SU-DHL-6 (cell line): ENCODE results near the gene GRIA3.

Experiments used
- H2AFZ ChIP-seq: fragments of 200-600 bp; sonication (generic); 2 replicates; pipeline ENCODE4 v1.6.1; 2014; ENCODE audit warnings: low read depth, mild to moderate bottlenecking, moderate library complexity, mixed read lengths, antibody characterized with exemption, low read length; ENCODE audit not compliant: severe bottlenecking
- H3F3A ChIP-seq: fragments of 200-600 bp; shearing (Covaris generic); 2 replicates; pipeline ENCODE4 v1.6.0; 2016; ENCODE audit warnings: antibody characterized with exemption, mild to moderate bottlenecking; ENCODE audit not compliant: insufficient read depth
- H3K27ac ChIP-seq: fragments of 200-600 bp; sonication (generic); 2 replicates; pipeline ENCODE4 v1.5.1; 2016; ENCODE audit warnings: low read depth, mild to moderate bottlenecking, low read length, moderate library complexity, mixed read lengths
- H3K27me3 ChIP-seq: fragments of 200-600 bp; sonication (generic), shearing (Covaris generic); 2 replicates; pipeline ENCODE4 v1.6.0; 2014; ENCODE audit warnings: mild to moderate bottlenecking, low read length
- H3K36me3 ChIP-seq: fragments of 200-600 bp; sonication (generic); 2 replicates; pipeline ENCODE4 v1.6.1; 2014; ENCODE audit warnings: mild to moderate bottlenecking, low read length, mixed read lengths
- H3K4me2 ChIP-seq: fragments of 300-600, 200-600 bp; shearing (Covaris generic), sonication (generic); 2 replicates; pipeline ENCODE4 v1.6.0; 2014; ENCODE audit warnings: low read length, low read depth, mild to moderate bottlenecking; ENCODE audit not compliant: poor library complexity, severe bottlenecking
- H3K4me3 ChIP-seq: fragments of 200-600 bp; sonication (generic); 2 replicates; pipeline ENCODE4 v1.5.1; 2014; ENCODE audit warnings: antibody characterized with exemption, low read length, mild to moderate bottlenecking, mixed read lengths; ENCODE audit not compliant: insufficient read depth, poor library complexity, severe bottlenecking
- H3K79me2 ChIP-seq: fragments of 200-600 bp; sonication (generic); 2 replicates; pipeline ENCODE4 v1.6.1; 2014; ENCODE audit warnings: mild to moderate bottlenecking, low read length, moderate library complexity; ENCODE audit not compliant: insufficient read depth
- H3K9ac ChIP-seq: fragments of 200-600 bp; sonication (generic); 2 replicates; pipeline ENCODE4 v1.7.0; 2014; ENCODE audit warnings: mild to moderate bottlenecking, low read length
- H3K9me2 ChIP-seq: fragments of 200-600 bp; sonication (generic); replicated peaks from 2 replicates; pipeline ENCODE4 v1.6.1; 2014; ENCODE audit warnings: low read length; ENCODE audit not compliant: insufficient read depth
- H3K9me3 ChIP-seq: fragments of 200-600 bp; sonication (generic); 2 replicates; pipeline ENCODE4 v1.6.1; 2014; ENCODE audit warnings: low read length, mixed read lengths; ENCODE audit not compliant: insufficient read depth
- H4K20me1 ChIP-seq: fragments of 200-600 bp; sonication (generic); 2 replicates; pipeline ENCODE4 v1.6.1; 2014; ENCODE audit warnings: low read depth, mild to moderate bottlenecking, antibody characterized with exemption, low read length, moderate library complexity, mixed read lengths
- CTCF ChIP-seq: fragments of 200-600 bp; sonication (generic); IDR thresholded peaks from one replicate; pipeline ENCODE4 v1.5.1; 2017; ENCODE audit warnings: antibody characterized with exemption, mild to moderate bottlenecking, low read length, moderate library complexity; ENCODE audit not compliant: insufficient read depth, poor library complexity, severe bottlenecking
- EZH2phosphoT487 ChIP-seq: fragments of 200-600 bp; sonication (generic), shearing (Covaris generic); conservative IDR thresholded peaks from 2 replicates; pipeline ENCODE4 v1.6.1; 2018; ENCODE audit warnings: mild to moderate bottlenecking, antibody characterized with exemption, low read length, moderate library complexity, mixed read lengths

Gene GRIA3

GRCh38 chrX:123348468-123348867 is 164.4 kb downstream of the GRIA3 start:
- no peaks in the 10 kb centered on the region for H3K79me2 ChIP-seq
- no peak overlapping the region for H3K4me2 ChIP-seq
- TF ChIP-seq CTCF (no peak), EZH2phosphoT487 (no peak)
- no peak overlapping the region for H3K9ac ChIP-seq
- no peaks in the 10 kb centered on the region for H4K20me1 ChIP-seq
- H3F3A ChIP-seq, result no peaks in the 10 kb centered on the region
- H3K9me3 ChIP-seq, result no peaks in the 10 kb centered on the region
- H3K4me3 ChIP-seq, result no peak overlapping the region
- H3K9me2 ChIP-seq, result no peaks in the 10 kb centered on the region
- H3K27ac ChIP-seq, result no peak overlapping the region
- no peaks in the 10 kb centered on the region for H3K27me3 ChIP-seq
- H3K36me3 ChIP-seq, result no peaks in the 10 kb centered on the region
- no peak overlapping the region for H2AFZ ChIP-seq

DNA sequence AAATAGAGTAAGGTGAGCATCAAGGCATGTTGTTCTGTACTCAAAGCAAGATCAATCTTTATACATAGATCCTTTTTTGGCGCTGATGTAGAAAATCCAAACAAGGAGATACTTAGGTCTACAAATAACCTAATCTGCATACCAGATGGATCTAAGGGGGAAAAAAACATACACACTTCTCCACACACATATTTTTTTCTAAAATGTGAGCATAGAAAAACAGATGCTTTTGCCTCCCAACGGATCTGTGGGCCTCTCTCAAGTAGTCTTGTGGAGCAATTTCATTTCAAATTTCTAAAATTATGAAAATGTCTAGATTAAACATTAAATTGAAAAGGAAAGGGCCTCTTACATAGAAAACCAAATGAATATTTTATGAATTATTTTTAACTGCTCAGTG is 166.1 kb downstream of the GRIA3 start:
- Histone ChIP-seq H3K9me3 (no peaks in the 10 kb centered on the region), H3K9me2 (no peaks in the 10 kb centered on the region), H3F3A (no peaks in the 10 kb centered on the region), H3K79me2 (no peaks in the 10 kb centered on the region), H4K20me1 (no peaks in the 10 kb centered on the region), H2AFZ (no peak overlapping the region), H3K9ac (no peak overlapping the region), H3K36me3 (no peaks in the 10 kb centered on the region), H3K4me2 (no peak overlapping the region), H3K27ac (no peak overlapping the region), H3K4me3 (no peak overlapping the region), H3K27me3 (no peaks in the 10 kb centered on the region)
- TF ChIP-seq EZH2phosphoT487 (no peak), CTCF (no peak)

DNA sequence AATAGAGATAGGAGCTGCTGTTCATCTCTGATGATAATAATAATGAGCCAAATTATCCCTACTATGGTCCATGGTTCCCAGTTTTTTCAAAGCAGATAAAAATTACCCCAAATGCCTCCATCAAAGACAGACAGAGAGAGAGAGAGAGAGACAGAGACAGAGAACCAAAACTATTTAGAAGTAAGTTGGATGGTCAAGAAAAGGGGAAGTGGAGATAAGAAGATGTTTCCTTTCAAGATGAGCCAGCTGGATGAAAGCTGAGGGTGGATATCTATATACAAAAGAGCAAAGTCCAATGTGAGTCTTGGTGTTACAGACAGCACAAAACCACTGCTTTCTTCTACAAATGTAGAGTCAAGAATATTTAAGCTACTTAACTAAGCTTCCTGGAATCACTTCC is 173.9 kb downstream of the GRIA3 start:
- H3K4me2 ChIP-seq, result no peak overlapping the region
- no peak overlapping the region for H3K4me3 ChIP-seq
- no peak overlapping the region for H2AFZ ChIP-seq
- H4K20me1 ChIP-seq, result no peaks in the 10 kb centered on the region
- H3K79me2 ChIP-seq, result no peaks in the 10 kb centered on the region
- no peak overlapping the region for H3K9ac ChIP-seq
- no peak for TF ChIP-seq EZH2phosphoT487
- TF ChIP-seq CTCF, result no peak
- no peaks in the 10 kb centered on the region for H3K27me3 ChIP-seq
- H3K9me2 ChIP-seq, result no peaks in the 10 kb centered on the region
- no peak overlapping the region for H3K27ac ChIP-seq
- H3K9me3 ChIP-seq, result no peaks in the 10 kb centered on the region
- H3F3A ChIP-seq, result no peaks in the 10 kb centered on the region
- no peaks in the 10 kb centered on the region for H3K36me3 ChIP-seq

DNA sequence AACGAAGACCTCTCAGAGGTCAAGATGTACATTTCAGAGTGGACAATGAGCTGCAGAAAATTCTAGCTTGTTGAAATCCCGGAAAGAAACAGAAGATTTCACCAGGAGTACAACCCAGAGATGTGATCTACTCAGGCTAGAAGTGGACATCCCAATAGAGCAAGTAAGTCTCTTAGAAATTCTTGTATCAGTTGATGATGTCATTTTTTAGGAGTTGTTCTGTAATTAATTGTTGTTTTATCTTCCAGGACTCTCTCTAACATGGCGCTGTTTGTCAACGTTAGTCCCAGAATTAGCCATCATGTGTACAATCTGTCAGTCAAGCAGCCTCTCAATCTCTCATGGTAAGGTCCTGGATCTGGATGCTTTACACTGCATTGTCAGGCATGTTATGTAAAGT is 174.4 kb downstream of the GRIA3 start:
- Histone ChIP-seq H3K9me2 (no peaks in the 10 kb centered on the region), H3K79me2 (no peaks in the 10 kb centered on the region), H3K4me3 (no peak overlapping the region), H3K9me3 (no peaks in the 10 kb centered on the region), H3K9ac (no peak overlapping the region), H4K20me1 (no peaks in the 10 kb centered on the region), H2AFZ (no peak overlapping the region), H3K36me3 (no peaks in the 10 kb centered on the region), H3F3A (no peaks in the 10 kb centered on the region), H3K27ac (no peak overlapping the region), H3K4me2 (no peak overlapping the region), H3K27me3 (no peaks in the 10 kb centered on the region)
- TF ChIP-seq CTCF, result no peak
- TF ChIP-seq EZH2phosphoT487, result no peak
